HG03442 (cell line): ENCODE measurements around the gene MESP1.

Experiments
- ATAC-seq: cut with Tn5 transposase; IDR thresholded peaks from one replicate; pipeline ENCODE4 v1.9.1; 2021; ENCODE audit warnings: mild to moderate bottlenecking, moderate library complexity; ENCODE audit not compliant: unreplicated experiment

The MESP1 gene

DNA sequence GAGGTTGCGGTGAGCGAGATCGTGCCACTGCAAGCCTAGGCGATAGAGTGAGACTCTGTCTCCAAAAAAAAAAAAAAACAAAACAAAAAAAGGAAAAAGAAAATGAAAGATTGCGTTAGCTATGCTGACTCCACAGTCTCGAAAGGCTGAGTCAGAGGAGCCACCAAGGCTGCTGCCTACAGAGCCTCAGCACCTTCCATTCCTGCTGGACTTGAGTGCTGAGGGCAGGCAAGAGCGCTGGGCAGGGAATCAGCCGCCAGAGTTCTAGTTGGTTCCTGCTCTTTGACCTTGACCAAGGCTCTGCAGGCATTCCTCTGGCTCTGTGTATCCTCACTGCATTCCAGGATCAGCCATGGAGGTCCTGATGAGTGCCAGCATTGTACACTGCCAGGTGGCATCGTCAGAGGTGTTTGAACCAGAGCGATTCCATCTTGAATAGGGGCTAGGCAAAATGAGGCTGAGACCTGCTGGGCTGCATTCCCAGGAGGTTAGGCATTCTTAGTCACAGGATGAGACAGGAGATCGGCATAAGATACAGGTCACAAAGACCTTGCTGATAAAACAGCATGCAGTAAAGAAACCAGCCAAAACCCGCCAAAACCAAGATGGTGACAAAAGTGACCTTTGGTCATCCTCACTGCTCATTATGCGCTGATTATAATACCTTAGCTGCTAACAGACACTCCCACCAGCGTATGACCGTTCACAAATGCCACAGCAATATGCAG, 31.0 kb upstream of the MESP1 start:
- no peak for ATAC-seq

DNA sequence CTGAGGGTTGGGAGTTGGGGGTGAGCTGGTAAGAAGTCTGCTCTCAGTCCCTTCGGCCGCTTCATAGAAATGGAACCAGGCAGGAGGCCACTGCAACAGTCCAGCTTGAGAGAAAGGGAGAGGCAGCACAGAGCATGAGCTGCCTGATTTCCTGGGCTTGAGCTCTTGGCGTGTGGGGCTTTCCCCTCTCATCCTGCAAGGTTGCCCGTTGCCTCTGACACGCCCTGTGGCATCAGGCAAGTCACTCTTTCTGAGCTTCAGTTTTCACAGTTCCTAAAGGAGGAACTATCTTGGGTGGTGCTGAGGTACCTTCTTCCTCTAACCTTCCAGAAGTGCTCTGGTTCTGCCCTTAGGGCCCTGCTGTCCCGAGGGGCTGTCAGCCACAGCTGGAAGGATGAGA, 30.0 kb upstream of the MESP1 start:
- ATAC-seq = peak; percentile 41

DNA sequence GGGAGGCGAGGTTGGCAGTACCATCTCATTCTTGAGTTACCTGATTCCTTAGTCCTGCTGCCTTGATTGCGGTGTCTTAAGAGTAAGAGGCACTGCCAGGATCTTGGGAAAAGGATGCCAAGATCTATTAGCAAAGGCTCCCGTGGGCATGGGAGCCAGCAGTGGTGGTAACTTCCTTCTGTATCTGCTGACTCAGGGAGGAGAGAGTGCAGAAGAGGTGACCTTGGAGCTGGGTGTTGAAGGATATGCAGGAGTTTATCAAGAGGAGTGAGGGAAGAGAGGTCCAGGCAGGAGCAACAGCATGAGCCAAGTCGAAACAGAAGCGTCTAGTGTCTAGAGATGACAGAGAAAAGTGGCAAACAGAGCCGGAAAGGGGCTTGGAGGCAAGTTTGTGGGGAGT, 29.6 kb upstream of the MESP1 start:
- ATAC-seq = no peak

DNA sequence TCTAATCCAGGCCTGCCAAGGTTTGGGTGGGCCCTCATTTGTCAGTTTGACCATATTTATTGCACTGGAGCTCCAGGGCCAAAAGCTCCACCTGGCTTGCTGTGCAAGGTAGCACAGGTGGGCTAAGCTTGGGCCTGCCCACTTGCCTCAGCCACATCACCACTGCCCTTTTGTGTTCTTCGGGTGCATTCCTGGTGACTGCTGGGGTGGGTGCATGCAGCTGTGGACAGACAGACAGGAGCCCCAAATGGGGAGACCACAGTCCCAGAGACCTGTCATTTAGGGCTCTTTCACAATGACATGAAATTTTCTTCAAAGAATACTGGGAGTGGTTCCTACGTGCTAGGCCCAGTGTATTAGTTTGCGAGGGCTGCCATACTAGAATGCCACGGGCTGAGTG, 27.8 kb upstream of the MESP1 start:
- ATAC-seq = no peak

DNA sequence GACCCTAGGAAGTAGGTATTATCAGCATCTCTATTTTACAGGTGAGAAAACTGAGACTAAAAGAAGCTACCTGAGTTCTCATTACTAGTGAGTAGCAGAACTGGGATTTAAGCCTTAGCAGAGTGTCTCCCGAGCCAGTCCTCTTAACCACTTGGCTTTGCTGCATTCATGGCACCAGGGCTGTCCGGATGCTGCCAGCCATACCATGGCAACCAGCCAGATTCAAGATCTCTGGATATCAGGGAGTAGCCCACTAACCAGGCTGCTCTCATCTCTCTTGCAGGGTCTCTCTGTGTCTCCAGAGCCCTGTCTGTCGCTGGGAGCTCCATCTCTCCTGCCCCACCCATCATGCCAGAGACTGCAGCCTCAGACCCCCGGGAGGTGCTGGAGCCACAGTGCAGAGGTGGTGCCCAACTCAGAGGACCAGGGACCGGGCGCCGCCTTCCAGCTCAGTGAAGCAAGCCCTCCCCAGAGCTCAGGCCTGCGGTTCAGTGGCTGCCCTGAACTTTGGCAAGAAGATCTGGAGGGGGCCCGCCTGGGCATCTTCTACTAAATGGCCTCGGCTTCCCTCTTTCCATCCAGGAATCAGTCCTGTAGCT, 26.8 kb upstream of the MESP1 start:
- ATAC-seq = no peak

DNA sequence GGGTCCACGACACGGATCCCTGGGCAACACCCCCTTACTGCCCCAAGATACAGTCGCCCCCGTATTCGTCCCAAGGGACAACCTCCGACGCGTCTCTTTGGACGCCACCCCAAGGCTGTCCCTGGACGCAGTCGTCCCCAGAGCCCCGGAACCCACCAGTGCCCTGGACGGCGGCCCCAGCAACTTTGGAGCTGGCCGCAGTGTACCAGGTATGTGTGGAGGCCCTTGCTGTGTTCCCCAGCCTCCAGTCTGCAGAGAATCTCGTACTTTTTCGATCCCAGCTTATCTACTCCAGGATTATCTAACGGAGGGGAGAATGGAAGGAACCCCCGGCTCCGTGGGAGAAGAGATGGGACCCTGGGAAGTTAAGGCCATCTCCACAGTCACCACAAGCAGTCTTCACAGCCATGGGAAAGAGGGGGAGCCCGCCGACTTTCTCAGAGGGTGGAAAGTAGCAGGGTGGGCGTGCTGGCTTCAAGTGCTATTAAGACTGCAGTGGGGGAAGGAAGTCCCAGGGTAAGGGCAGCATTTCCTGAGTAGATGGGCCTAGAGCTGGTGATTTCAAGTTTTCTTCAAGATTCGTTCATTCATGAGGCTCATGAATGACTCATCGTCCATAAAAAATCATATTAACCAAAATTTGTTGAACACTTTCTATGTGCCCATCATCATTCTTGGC, 26.2 kb upstream of the MESP1 start:
- ATAC-seq = no peak

DNA sequence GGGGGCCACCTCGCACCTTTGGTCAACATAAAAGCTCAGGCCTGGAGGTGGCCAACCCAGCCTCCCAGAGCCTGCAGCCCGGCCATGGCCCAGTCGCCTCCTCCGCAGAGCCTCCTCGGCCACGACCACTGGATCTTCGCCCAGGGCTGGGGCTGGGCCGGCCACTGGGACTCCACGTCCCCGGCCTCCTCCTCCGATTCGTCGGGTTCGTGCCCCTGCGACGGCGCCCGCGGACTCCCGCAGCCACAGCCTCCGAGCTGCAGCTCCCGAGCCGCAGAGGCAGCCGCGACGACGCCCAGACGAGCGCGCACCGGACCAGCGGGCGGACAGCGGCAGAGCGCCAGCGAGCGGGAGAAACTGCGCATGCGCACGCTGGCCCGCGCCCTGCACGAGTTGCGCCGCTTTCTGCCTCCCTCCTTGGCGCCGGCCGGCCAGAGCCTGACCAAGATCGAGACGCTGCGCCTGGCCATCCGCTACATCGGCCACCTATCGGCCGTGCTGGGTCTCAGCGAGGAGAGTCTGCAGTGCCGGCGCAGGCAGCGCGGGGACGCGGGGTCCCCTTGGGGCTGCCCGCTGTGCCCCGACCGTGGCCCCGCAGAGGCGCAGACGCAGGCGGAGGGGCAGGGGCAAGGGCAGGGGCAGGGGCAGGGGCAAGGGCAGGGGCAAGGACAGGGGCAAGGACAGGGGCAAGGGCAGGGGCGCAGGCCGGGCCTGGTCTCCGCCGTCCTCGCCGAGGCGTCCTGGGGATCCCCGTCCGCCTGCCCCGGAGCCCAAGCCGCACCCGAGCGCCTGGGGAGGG, 25.4 kb upstream of the MESP1 start, which contains the start of gene MESP2:
Gene MESP2 (plus strand): TSS at position 59 of the 799 bp plus-strand sequence. CDS start 26 bp downstream, at position 85.
- peak; percentile 40 for ATAC-seq

DNA sequence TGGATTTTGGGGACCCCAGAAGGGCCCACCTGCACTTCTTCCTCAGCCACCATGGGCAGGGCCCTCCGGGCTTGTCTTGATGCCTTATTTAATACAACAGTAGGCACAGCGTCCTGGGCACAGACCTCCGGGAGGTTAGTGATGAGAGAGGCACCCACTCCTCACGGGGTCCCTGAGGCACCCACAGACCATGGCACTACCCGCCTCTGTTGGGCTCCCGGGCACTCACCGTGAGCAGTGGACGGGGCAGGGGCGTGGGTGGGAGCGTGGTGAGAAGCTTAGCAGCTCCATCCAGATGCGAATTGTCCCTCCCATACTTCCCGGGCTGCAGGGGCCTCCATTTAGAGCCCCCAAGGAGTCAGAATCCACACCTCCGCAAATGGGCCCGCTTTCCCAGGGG, 24.8 kb upstream of the MESP1 start:
- ATAC-seq = no peak

DNA sequence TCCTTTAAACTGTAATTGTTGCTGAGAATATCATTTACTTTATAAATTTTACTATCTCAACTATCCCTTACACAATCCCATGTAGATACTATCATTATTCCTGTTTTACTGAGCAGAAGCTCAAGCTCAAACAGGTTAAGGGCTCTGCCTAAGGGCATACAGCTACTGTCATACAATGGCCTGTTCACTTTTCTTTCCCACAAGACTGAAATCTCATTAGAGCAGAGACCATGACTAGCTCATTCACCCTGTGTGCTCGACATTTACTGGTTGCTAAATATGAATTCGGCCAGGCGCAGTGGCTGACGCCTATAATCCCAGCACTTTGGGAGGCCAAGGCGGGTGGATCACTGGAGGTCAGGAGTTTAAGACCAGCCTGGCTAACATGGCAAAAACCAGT, 23.4 kb upstream of the MESP1 start:
- ATAC-seq = no peak

DNA sequence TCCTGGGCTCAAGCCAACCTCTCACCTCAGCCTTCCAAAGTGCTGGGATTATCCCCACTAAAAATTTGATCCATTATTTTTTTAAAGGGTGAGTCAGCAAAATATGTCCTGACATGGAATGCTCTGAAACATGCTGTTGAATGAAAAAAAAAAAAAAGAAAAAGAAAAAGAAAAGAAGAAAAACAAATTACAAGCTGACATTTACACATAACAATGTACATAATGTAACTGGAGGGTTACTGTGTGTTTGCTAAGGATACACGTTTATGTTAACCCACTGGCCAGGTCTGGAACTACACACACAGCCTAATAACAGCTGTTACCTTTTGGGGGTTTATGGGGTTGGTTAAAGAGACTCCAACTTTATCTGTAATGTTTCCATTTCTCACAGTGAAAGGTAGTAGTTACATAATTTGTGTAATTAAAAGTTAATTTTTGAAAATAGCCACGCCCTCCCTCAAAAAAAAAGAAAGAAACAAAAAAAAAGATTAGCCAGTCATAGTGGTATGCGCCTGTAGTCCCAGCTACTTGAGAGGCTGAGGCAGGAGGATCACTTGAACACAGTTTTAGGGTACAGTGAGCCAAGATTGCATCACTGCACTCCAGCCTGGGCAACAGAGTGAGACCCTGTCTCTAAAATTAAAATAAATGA, 22.0 kb upstream of the MESP1 start:
- no peak for ATAC-seq

DNA sequence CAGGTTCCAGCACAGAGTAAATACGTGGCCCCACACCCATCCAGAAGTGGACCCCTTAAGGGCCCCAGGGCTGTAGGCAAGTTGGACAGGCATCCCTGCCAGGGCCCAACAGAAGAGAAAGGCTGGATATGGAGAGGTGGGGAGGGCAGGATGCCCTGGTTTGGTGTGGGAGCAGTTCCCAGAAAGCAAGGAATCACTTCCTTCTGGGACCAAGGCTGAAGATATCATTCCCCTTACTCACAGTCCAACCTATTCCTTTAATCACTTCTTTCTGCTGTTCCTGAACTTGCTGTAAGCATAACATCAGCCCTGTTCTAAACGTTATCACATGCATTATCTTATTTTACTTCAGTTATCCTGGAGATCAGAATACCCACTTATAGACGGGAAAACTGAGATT, 19.0 kb upstream of the MESP1 start:
- ATAC-seq = no peak

DNA sequence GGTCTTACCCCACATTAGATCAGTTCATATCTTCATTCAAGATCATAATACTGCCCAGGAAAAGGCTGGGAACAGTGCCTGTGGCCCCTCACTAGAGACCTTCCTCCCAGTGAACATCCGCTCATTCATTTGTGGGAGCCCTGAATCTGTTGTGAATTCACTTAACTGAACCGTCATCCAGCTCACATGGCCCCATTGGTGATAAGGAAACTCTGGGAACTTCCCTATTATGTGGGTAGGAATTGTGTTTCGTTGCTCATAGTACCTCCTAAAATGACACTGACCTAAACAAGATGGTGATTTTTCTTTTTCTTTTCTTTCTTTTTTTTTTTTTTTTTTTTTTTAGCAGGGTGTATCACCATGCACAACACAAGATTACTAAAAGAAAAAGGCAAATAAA, 18.3 kb upstream of the MESP1 start:
- no peak for ATAC-seq

DNA sequence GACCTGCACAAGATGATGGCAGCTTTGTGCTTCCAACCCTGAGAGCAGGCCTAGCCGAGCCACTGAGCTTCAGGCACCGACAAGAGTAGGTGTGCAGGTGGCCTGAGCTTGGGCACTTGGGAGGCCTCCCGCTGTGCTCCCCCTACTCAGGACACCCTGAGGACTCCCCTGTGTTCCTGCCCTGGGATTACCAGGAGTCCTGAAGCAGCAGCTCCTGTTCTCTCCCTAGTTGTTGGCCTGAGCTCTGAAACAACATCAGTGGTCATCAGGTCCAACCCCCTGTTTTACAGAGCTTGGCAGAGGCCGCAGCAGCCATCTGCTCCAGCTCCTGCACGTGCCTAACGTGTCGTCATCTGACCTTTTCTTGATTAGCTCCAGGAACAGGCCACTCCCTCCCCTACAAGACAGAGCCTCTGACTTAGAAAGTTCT, 17.0 kb upstream of the MESP1 start:
- ATAC-seq = no peak

DNA sequence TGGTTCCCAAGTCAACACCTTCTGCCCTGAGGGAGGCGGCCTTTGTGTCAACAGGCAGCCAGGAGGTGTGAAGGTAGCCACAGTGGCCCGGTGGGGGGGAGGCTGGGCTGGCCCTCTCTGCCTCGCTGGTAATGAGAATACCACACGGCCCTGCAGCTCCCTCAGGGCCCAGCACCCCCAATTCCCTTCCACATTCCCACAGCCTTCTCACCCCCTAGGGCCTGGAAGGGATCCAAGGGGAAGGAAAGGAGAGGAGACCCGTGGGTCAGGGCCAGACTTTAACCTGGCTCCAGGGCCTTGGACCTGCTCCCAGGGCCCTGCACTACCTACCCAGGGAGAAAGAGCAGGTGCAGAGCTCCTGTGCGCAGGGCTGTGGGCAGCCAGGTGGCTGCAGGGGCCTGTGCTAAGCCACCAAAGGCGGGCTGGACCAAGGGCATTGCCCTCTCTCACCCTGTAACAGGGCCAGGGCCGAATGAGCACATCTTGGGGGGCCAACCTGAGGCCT, 16.4 kb upstream of the MESP1 start:
- ATAC-seq = no peak

DNA sequence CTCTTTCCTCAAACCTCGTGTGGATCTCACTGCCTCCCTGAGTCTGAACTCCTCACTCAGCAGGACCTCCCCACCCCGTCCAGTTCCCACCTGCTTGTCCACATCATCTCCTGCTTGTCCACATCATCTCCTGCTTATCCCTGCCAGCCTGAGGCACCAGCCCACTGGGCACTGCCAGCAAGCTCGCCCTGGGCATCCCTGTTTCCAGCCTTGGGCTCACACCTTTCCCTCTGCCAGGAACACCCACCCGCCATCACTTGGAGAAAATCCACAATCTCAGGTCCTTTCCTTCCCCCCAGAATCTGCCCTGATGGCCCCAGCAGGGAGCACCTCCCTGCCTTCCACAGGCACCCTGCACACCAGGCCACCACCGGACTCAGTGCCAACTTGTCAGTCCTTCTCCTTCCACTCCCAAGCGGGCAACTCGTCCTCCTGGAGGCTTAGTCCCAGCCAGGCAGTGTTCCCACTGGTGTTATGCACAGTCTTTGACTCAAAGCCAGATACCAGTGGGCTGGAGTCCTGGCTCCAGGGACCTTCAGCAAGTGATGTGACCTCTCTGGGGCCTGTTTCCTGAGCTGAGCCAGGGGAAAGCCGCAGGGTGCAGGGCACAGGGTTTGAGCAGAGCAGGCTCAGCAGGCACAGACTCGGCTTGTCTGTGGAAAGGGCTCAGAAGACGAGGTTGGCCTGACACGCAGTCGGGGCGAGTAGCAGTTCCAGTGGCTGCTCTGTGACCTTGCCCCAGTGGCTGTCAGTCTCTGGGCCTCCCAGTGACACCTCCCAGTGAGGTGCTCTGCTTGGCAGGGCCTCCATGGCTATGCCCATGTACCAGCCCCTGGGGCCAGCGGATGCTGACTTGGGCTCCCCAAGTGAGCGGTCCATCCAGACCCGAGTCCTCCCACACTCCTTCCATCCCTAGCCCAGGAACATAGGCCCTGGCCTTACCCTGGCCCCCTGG, 15.6 kb upstream of the MESP1 start:
- no peak for ATAC-seq

DNA sequence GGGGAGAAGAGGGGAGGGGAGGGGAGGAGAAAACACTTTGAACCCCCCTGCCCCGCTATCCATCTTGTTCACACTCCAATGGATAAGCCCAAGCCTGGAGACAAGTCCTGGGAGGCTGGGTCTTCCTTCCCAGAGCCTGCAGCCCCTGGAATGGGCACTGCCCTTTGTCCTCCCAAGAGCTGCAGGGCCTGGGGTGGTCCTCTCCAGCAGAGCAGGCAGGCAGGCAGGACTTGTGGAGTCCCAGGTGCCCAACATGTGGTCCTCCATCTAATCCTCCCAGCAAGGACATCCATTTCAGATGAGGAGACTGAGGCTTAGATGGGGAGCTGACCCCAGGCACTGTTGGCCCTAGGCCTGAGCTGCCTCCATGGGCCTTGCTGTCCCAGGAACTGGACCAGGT, 14.6 kb upstream of the MESP1 start:
- ATAC-seq = no peak

DNA sequence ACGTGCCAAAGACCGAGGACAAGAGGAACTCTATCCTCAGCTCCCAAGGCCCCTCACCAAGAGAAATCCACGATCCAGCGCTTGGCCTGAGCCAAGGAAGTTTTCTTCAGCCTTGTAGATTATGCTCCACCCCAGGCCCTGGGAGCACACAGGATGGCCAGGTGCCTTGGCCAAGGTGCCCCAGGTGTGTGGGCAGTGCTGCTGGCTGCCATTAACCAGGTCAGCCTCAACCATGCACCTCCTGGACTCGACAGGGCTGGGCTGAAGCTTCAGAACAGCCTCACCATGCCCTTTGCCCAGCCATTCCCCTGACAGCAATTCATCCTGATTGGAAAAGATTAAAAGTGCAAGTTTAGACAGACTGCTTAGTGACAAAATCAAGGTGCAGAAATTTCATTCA, 10.9 kb upstream of the MESP1 start:
- no peak for ATAC-seq

DNA sequence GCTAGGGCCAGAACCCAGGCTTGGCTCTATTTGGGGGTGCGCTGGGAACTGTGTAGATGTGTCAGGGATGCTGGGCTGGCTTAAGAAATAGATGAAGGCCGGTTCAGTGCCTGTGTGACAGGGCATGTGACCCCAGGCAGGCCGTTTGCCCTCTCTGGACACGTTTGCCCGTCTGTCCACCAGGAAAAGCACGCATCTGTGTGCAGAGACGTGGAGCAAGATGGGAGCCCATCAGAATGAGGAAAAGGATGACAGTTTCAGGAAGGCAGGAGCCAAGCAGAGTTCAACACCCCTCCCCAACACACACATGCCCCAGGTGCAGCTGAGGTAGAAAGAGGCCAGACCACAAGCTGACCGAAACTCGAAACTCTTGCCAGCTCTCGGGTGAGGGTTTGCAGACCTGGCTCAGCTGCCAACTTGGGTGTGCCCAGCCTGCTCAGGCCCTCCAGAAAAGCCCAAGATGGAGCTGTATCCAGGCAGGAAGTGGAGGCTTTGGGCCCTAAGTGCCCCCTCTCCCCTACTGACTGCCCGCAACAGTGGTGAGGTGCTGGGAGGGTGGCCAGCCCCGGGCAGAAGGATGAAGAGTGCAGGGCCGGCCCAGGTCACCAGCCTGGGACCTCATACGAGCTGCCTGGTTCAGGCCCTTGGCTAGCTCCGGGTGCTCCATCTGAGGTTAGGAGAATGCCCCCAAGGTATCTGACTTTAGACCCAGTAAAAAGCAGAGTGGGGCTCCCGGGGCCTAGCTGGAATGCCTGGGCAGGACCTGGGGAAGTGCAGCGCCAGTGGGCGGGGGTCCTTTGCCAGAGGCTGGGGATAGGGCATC, 10.2 kb upstream of the MESP1 start:
- ATAC-seq = no peak
